Medulla oblongata (tissue), 1 donor: ENCODE results near the gene KDM4C.

Experiments used
- DNase-seq: peaks from one replicate; pipeline ENCODE4 v3.0.0-alpha.2; 2015; ENCODE audit errors: extremely low spot score

Gene KDM4C

GRCh38 chr9:7097040-7097715 lies 339.4 kb downstream of the KDM4C start:
- DNase-seq: no peak

- no peak for DNase-seq
Measured at GRCh38 chr9:7097785-7098752, 340.3 kb downstream of the KDM4C start.

- DNase-seq: no peak
Measured at GRCh38 chr9:7103367-7103766, 345.6 kb downstream of the KDM4C start.

GRCh38 chr9:7103771-7104170 lies 346.0 kb downstream of the KDM4C start:
- DNase-seq: no peak

GRCh38 chr9:7104625-7105024 lies 346.9 kb downstream of the KDM4C start:
- no peak for DNase-seq

- DNase-seq: no peak
Measured at GRCh38 chr9:7105095-7105494, 347.3 kb downstream of the KDM4C start.

GRCh38 chr9:7108936-7109335 lies 351.2 kb downstream of the KDM4C start:
- DNase-seq: no peak

GRCh38 chr9:7111413-7111812 lies 353.6 kb downstream of the KDM4C start:
- DNase-seq: no peak

- peak; percentile 5 for DNase-seq
Measured at GRCh38 chr9:7115606-7116005, 357.8 kb downstream of the KDM4C start.

GRCh38 chr9:7117676-7118561 lies 360.1 kb downstream of the KDM4C start:
- DNase-seq: no peak

- no peak for DNase-seq
Measured at GRCh38 chr9:7118633-7119032, 360.9 kb downstream of the KDM4C start.

- no peak for DNase-seq
Measured at GRCh38 chr9:7119612-7120011, 361.8 kb downstream of the KDM4C start.

- no peak for DNase-seq
Measured at GRCh38 chr9:7121055-7121454, 363.3 kb downstream of the KDM4C start.

- DNase-seq: no peak
Measured at GRCh38 chr9:7121664-7122063, 363.9 kb downstream of the KDM4C start.

GRCh38 chr9:7123743-7124142 lies 366.0 kb downstream of the KDM4C start:
- no peak for DNase-seq

GRCh38 chr9:7125231-7125630 lies 367.5 kb downstream of the KDM4C start:
- no peak for DNase-seq

- DNase-seq: no peak
Measured at GRCh38 chr9:7129391-7129790, 371.6 kb downstream of the KDM4C start.

- DNase-seq: no peak
Measured at GRCh38 chr9:7130266-7130820, 372.6 kb downstream of the KDM4C start.

GRCh38 chr9:7132605-7133004 lies 374.8 kb downstream of the KDM4C start:
- DNase-seq: no peak

GRCh38 chr9:7135735-7136134 lies 378.0 kb downstream of the KDM4C start:
- DNase-seq: no peak

- DNase-seq: no peak
Measured at GRCh38 chr9:7137040-7137439, 379.3 kb downstream of the KDM4C start.

- DNase-seq: no peak
Measured at GRCh38 chr9:7137571-7137970, 379.8 kb downstream of the KDM4C start.
